Omental fat pad (tissue), 4 donors: ENCODE results near the gene DHRS11. TPM values are rescaled to one million over a fixed set of nuclear protein-coding genes. Genes with fewer than 3 reads are reported as not detected.

Experiments used
- ATAC-seq: fragments of 150-250 bp; one replicate; pipeline ENCODE4 v1.9.1; 2016; ENCODE audit warnings: mild to moderate bottlenecking, moderate library complexity; ENCODE audit not compliant: low FRiP score
- DNase-seq: peaks from one replicate; pipeline ENCODE4 v3.0.0-alpha.2; 2019; ENCODE audit warnings: low spot score
- total RNA-seq, 4 donors: library from RNA; depleted of rRNA; stranded (reverse); fragments of >200 nt; gene quantifications; one replicate each; pipeline ENCODE4 v1.1.0, GENCODE V29; 2016
- TF ChIP-seq, protein P1 (sequence below), 3 donors: fragments of 450-650 bp; IDR thresholded peaks; one replicate each; pipeline ENCODE4 v1.5.1; 2016 to 2017; ENCODE audit warnings: antibody characterized with exemption in 3 of 3, mild to moderate bottlenecking in 3 of 3, moderate library complexity in 2 of 3

The DHRS11 gene
- 10 to 100 TPM in 2 of 4 donors, 1 to 10 TPM in 2; 5.6 to 19.8 (median 11.1) TPM for total RNA-seq

- DNase-seq, result peak; percentile 47
- TF ChIP-seq, protein P1, sequence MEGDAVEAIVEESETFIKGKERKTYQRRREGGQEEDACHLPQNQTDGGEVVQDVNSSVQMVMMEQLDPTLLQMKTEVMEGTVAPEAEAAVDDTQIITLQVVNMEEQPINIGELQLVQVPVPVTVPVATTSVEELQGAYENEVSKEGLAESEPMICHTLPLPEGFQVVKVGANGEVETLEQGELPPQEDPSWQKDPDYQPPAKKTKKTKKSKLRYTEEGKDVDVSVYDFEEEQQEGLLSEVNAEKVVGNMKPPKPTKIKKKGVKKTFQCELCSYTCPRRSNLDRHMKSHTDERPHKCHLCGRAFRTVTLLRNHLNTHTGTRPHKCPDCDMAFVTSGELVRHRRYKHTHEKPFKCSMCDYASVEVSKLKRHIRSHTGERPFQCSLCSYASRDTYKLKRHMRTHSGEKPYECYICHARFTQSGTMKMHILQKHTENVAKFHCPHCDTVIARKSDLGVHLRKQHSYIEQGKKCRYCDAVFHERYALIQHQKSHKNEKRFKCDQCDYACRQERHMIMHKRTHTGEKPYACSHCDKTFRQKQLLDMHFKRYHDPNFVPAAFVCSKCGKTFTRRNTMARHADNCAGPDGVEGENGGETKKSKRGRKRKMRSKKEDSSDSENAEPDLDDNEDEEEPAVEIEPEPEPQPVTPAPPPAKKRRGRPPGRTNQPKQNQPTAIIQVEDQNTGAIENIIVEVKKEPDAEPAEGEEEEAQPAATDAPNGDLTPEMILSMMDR (IDR thresholded peaks at IDR 0.05), result no peak
- ATAC-seq, result peak; percentile 94
These were observed at the start of gene DHRS11 for GRCh38 chr17:36591434-36592315. TSS of gene DHRS11 (plus strand) at chr17:36591879. CDS start at chr17:36592010, 131 bp downstream.

GRCh38 chr17:36542755-36543154, 48.9 kb upstream of the DHRS11 start:
- DNase-seq (no peak), ATAC-seq (no peak)
- TF ChIP-seq, protein P1 (IDR thresholded peaks at IDR 0.05), result no peak

DNA sequence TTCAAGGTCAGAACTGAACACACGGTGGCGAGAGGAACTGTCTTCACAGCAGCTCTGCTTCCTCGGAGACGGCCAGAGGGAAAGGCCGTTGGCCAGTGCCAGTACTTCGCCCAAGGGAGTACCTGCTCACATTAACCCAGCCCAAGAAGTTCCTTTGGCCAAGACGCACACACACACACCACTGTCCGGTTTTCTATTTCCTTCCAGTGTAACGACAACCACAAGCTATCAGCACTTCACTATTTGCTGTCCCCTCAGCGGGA, 47.7 kb upstream of the DHRS11 start:
- TF ChIP-seq, protein P1 (IDR thresholded peaks at IDR 0.05), result no peak
- ATAC-seq, result peak; percentile 21
- DNase-seq, result no peak

- ATAC-seq (peak; percentile 74), DNase-seq (peak; percentile 59)
These were observed 47.2 kb upstream of the DHRS11 start, which contains the start of gene GGNBP2 for GRCh38 chr17:36544307-36545076. TSS of gene GGNBP2 (plus strand) at chr17:36544919. CDS start at chr17:36545725, 806 bp downstream.

GRCh38 chr17:36545077-36545464, 46.6 kb upstream of the DHRS11 start:
- peak; percentile 71 for ATAC-seq
- TF ChIP-seq, protein P1 (IDR thresholded peaks at IDR 0.05), result no peak
- no peak for DNase-seq

More at GRCh38 chr17:36544307-36545076, 47.2 kb upstream of the DHRS11 start, which contains the start of gene GGNBP2:
- TF ChIP-seq, protein P1 (IDR thresholded peaks at IDR 0.05), result no peak

GRCh38 chr17:36545465-36546417, 45.9 kb upstream of the DHRS11 start:
- DNase-seq, result peak; percentile 75
- TF ChIP-seq, protein P1 (IDR thresholded peaks at IDR 0.05), result no peak
- ATAC-seq, result peak; percentile 92
